GM18858 (cell line): ENCODE results near the gene OR5H6.
A peak's percentile ranks its signal among the peaks of the same experiment; 100 is the strongest.
"Not testable (repeated sequence)": the region's sequence is repeated elsewhere in the genome, so short reads cannot be mapped to it uniquely, and the experiment has no call there.

Experiments
- ATAC-seq: cut with Tn5 transposase; IDR thresholded peaks from one replicate; pipeline ENCODE4 v1.9.1; 2021; ENCODE audit not compliant: unreplicated experiment

OR5H6 gene

GRCh38 chr3:98263944-98264343 lies at the start of gene OR5H6:
Gene OR5H6, plus strand, starts transcription at chr3:98264244. Its CDS starts 89 bp downstream, at chr3:98264333.
- ATAC-seq = no peak

GRCh38 chr3:98215051-98215450 lies 49.0 kb upstream of the OR5H6 start:
- ATAC-seq = no peak

GRCh38 chr3:98223907-98224672 lies 40.0 kb upstream of the OR5H6 start:
- ATAC-seq = no peak

- no peak for ATAC-seq
These were observed 31.6 kb upstream of the OR5H6 start for GRCh38 chr3:98232489-98232888.

GRCh38 chr3:98233468-98233867 lies 30.6 kb upstream of the OR5H6 start:
- ATAC-seq = no peak

GRCh38 chr3:98240131-98240530 lies 23.9 kb upstream of the OR5H6 start:
- no peak for ATAC-seq

GRCh38 chr3:98242155-98242554 lies 21.9 kb upstream of the OR5H6 start:
- ATAC-seq = no peak

GRCh38 chr3:98243843-98244242 lies 20.2 kb upstream of the OR5H6 start:
- ATAC-seq = no peak

GRCh38 chr3:98246142-98246541 lies 17.9 kb upstream of the OR5H6 start:
- ATAC-seq = no peak

GRCh38 chr3:98256026-98256425 lies 8.0 kb upstream of the OR5H6 start:
- not testable (repeated sequence) for ATAC-seq

- peak; percentile 47 for ATAC-seq
These were observed 4.3 kb upstream of the OR5H6 start for GRCh38 chr3:98259707-98260106.

- ATAC-seq = no peak
These were observed 2.0 kb upstream of the OR5H6 start for GRCh38 chr3:98262046-98262445.

GRCh38 chr3:98269846-98270245 lies 5.8 kb downstream of the OR5H6 start:
- ATAC-seq = no peak

- no peak for ATAC-seq
These were observed 8.1 kb downstream of the OR5H6 start for GRCh38 chr3:98272126-98272525.

GRCh38 chr3:98274914-98275313 lies 10.9 kb downstream of the OR5H6 start:
- ATAC-seq = no peak

- ATAC-seq = no peak
These were observed 18.2 kb downstream of the OR5H6 start, which contains the start of gene OR5H2 for GRCh38 chr3:98282205-98282604. Gene OR5H2, plus strand, starts transcription at chr3:98282505. Its CDS starts 398 bp downstream, at chr3:98282903.

GRCh38 chr3:98290916-98291315 lies 26.9 kb downstream of the OR5H6 start:
- ATAC-seq = no peak

- no peak for ATAC-seq
These were observed 27.4 kb downstream of the OR5H6 start for GRCh38 chr3:98291332-98291957.
